ENCODE data around the gene LRRC70. TPM values are rescaled to one million over a fixed set of nuclear protein-coding genes. Genes with fewer than 3 reads are reported as not detected.

The LRRC70 gene
- total and polyA plus RNA-seq, 2 of the 8 experiments (the other 6 are each of a cell fraction or from before 2014, with no cell fraction given): 0.62 to 0.67 TPM

GRCh38 chr5:62558941-62559340 is 19.7 kb upstream of the LRRC70 start:
- Histone ChIP-seq H3K9ac (replicated peaks in 1 of 4; ENCODE audit: extremely low read depth in 1 of 4, low read depth in 3 of 4, low read length in 3 of 4) (no peak overlapping the region), H3K27ac (ENCODE audit: low read depth, low read length) (no peak overlapping the region), H4K20me1 (replicated peaks in 1 of 2; ENCODE audit: control insufficient read depth in 1 of 2, insufficient read depth in 2 of 2, low read length in 2 of 2) (no peaks in the 10 kb centered on the region), H2BK15ac (ENCODE audit: low read length) (no peak overlapping the region), H2AFZ (ENCODE audit: low read length) (no peak overlapping the region), H2BK12ac (ENCODE audit: low read depth, low read length) (no peak overlapping the region), H3K23ac (ENCODE audit: insufficient read length) (no peak overlapping the region), H3K4me2 (ENCODE audit: insufficient read depth in 1 of 2, low read depth in 2 of 2, low read length in 2 of 2) (no peak overlapping the region), H3K79me2 (ENCODE audit: control insufficient read depth in 1 of 2, insufficient read depth in 2 of 2, low read length in 2 of 2) (no peaks in the 10 kb centered on the region), H2AK5ac (ENCODE audit: low read depth, low read length) (no peak overlapping the region), H3K27me3 (replicated peaks in 1 of 4; ENCODE audit: control insufficient read depth in 3 of 4, extremely low read depth in 1 of 4, insufficient read depth in 3 of 4, low read length in 3 of 4) (no peaks in the 10 kb centered on the region), H2BK20ac (ENCODE audit: low read length) (no peak overlapping the region), H4K8ac (ENCODE audit: extremely low read depth, insufficient read depth, low read length) (no peak overlapping the region), H3K4me3 (ENCODE audit: extremely low read depth in 1 of 4, insufficient read depth in 2 of 4, low read depth in 3 of 4, low read length in 4 of 4) (no peak overlapping the region), H4K5ac (ENCODE audit: insufficient read length, low read depth, low read length) (no peak overlapping the region), H3K14ac (ENCODE audit: insufficient read length) (no peak overlapping the region), H3K23me2 (ENCODE audit: low read depth, low read length) (no peaks in the 10 kb centered on the region), H3K56ac (replicated peaks; ENCODE audit: insufficient read length, low read depth, low read length) (no peak overlapping the region), H2BK120ac (replicated peaks; ENCODE audit: low read depth, low read length) (no peak overlapping the region), H3K18ac (ENCODE audit: extremely low read depth, low read length) (no peak overlapping the region), H3K4me1 (replicated peaks in 1 of 4; ENCODE audit: control insufficient read depth in 3 of 4, insufficient read depth in 4 of 4, low read length in 3 of 4) (peaks cover 0 to 7% (median 2%) of the 10 kb centered on the region in 4 experiments; a peak in 2 of 7 replicates), H4K91ac (replicated peaks; ENCODE audit: insufficient read length, low read length) (no peak overlapping the region), H2BK5ac (ENCODE audit: low read depth, low read length) (no peak overlapping the region), H3K79me1 (ENCODE audit: low read depth, low read length) (no peaks in the 10 kb centered on the region), H3K9me3 (ENCODE audit: insufficient read depth in 2 of 2, low read depth in 1 of 2, low read length in 1 of 2) (no peaks in the 10 kb centered on the region), H3K4ac (replicated peaks; ENCODE audit: insufficient read length, low read depth, low read length) (no peak overlapping the region), H3K36me3 (ENCODE audit: control insufficient read depth in 2 of 4, insufficient read depth in 4 of 4, low read length in 3 of 4) (peaks cover 0 to 5% (median 0%) of the 10 kb centered on the region in 4 experiments; a peak in 2 of 8 replicates)
- POLR2A ChIA-PET (ENCODE audit: partially characterized antibody): no interaction called here
- no peak for DNase-seq (ENCODE audit: low read depth in 1 of 2, low spot score in 2 of 2)
- 92% methylated on average over 3 of the region's 3 CpGs; no CpG with 5 or more reads in 1 of the 2 experiments for WGBS, 2 experiments (ENCODE audit: extremely low coverage in 1 of 2, insufficient coverage in 1 of 2, insufficient read length in 1 of 2, insufficient replicate concordance in 2 of 2, low coverage in 1 of 2, low lambda C conversion rate in 2 of 2, missing lambda C conversion rate in 1 of 2)
- CTCF ChIA-PET (ENCODE audit: partially characterized antibody): no interaction called here
- FAIRE-seq: no peak
- TF ChIP-seq GABPA (IDR thresholded peaks at IDR 0.05; ENCODE audit: borderline replicate concordance, insufficient read depth, low read length) (no peak), CTCF (IDR thresholded peaks at IDR 0.05; ENCODE audit: control extremely low read depth in 1 of 3, insufficient read depth in 1 of 3, low read depth in 1 of 3, low read length in 3 of 3) (no peak), SIRT6 (IDR thresholded peaks at IDR 0.05; ENCODE audit: low read length) (no peak), HDAC2 (IDR thresholded peaks at IDR 0.05; ENCODE audit: borderline replicate concordance in 1 of 2, low read depth in 2 of 2, low read length in 2 of 2) (no peak), ZNF274 (IDR thresholded peaks at IDR 0.05; ENCODE audit: borderline replicate concordance, extremely low read depth, low read length) (no peak), POU5F1 (IDR thresholded peaks at IDR 0.05; ENCODE audit: low read depth, low read length) (no peak), MAFK (IDR thresholded peaks at IDR 0.05; ENCODE audit: low read depth, low read length) (no peak), ASH2L (IDR thresholded peaks at IDR 0.05; ENCODE audit: low read length) (no peak), KDM5A (IDR thresholded peaks at IDR 0.05; ENCODE audit: low read length) (no peak), SP1 (IDR thresholded peaks at IDR 0.05; ENCODE audit: low read depth, low read length) (no peak), CEBPB (IDR thresholded peaks at IDR 0.05; ENCODE audit: low read depth, low read length) (no peak), RFX5 (IDR thresholded peaks at IDR 0.05; ENCODE audit: borderline replicate concordance, low read depth, low read length) (no peak), FOSL1 (IDR thresholded peaks at IDR 0.05; ENCODE audit: insufficient read depth, low read depth, low read length) (no peak)
